HUES48 (cell line): ENCODE data around the gene WDR64.

Experiments
- H3K27ac ChIP-seq: one replicate; pipeline ENCODE4 v1.7.0; 2013; ENCODE audit warnings: low read depth, low read length, inconsistent platforms
- H3K27me3 ChIP-seq: 2 replicates; pipeline ENCODE4 v1.6.1; 2013; ENCODE audit warnings: mild to moderate bottlenecking, low read length; ENCODE audit not compliant: control insufficient read depth, insufficient read depth
- H3K36me3 ChIP-seq: 2 replicates; pipeline ENCODE4 v1.6.1; 2013; ENCODE audit warnings: low read length; ENCODE audit not compliant: control insufficient read depth, insufficient read depth
- H3K4me1 ChIP-seq: 2 replicates; pipeline ENCODE4 v1.6.1; 2013; ENCODE audit warnings: mild to moderate bottlenecking, low read length; ENCODE audit not compliant: control insufficient read depth, insufficient read depth
- H3K4me3 ChIP-seq: 2 replicates; pipeline ENCODE4 v1.5.1; 2013; ENCODE audit warnings: mild to moderate bottlenecking, low read depth, low read length
- H3K9ac ChIP-seq: 2 replicates; pipeline ENCODE4 v1.6.1; 2013; ENCODE audit warnings: mild to moderate bottlenecking, low read depth, low read length, moderate library complexity
- H3K9me3 ChIP-seq: 2 replicates; pipeline ENCODE4 v1.6.1; 2013; ENCODE audit warnings: low read length; ENCODE audit not compliant: control insufficient read depth, insufficient read depth

Gene WDR64

GRCh38 chr1:241652012-241652411 lies at the start of gene WDR64:
Gene WDR64, plus strand, starts transcription at chr1:241652281. Its CDS starts 204 bp downstream, at chr1:241652485.
- Histone ChIP-seq H3K9ac (no peak within 1 kb of the TSS), H3K27ac (no peak within 1 kb of the TSS), H3K4me1 (no peaks in the 10 kb centered on the region), H3K27me3 (no peaks in the 10 kb centered on the region), H3K36me3 (no peaks in the 10 kb centered on the region), H3K9me3 (no peaks in the 10 kb centered on the region), H3K4me3 (no peak within 1 kb of the TSS)

- no peak overlapping the region for H3K9ac ChIP-seq
- H3K4me1 ChIP-seq, result no peaks in the 10 kb centered on the region
- no peak overlapping the region for H3K4me3 ChIP-seq
- H3K36me3 ChIP-seq, result no peaks in the 10 kb centered on the region
- no peaks in the 10 kb centered on the region for H3K27me3 ChIP-seq
- H3K27ac ChIP-seq, result no peak overlapping the region
- no peaks in the 10 kb centered on the region for H3K9me3 ChIP-seq
Measured at GRCh38 chr1:241603731-241604245, 48.3 kb upstream of the WDR64 start.

- Histone ChIP-seq H3K27me3 (no peaks in the 10 kb centered on the region), H3K9ac (no peak overlapping the region), H3K4me1 (no peaks in the 10 kb centered on the region), H3K9me3 (no peaks in the 10 kb centered on the region), H3K4me3 (no peak overlapping the region), H3K36me3 (no peaks in the 10 kb centered on the region), H3K27ac (no peak overlapping the region)
Measured at GRCh38 chr1:241605146-241605805, 46.8 kb upstream of the WDR64 start.

- Histone ChIP-seq H3K27ac (no peak overlapping the region), H3K4me1 (no peaks in the 10 kb centered on the region), H3K36me3 (no peaks in the 10 kb centered on the region), H3K27me3 (no peaks in the 10 kb centered on the region), H3K9ac (no peak overlapping the region), H3K9me3 (no peaks in the 10 kb centered on the region), H3K4me3 (no peak overlapping the region)
Measured at GRCh38 chr1:241606544-241606943, 45.5 kb upstream of the WDR64 start.

- H3K4me1 ChIP-seq, result no peaks in the 10 kb centered on the region
- H3K27ac ChIP-seq, result no peak overlapping the region
Measured at GRCh38 chr1:241607497-241607896, 44.6 kb upstream of the WDR64 start.

GRCh38 chr1:241608379-241609033 lies 43.6 kb upstream of the WDR64 start:
- Histone ChIP-seq H3K9me3 (no peaks in the 10 kb centered on the region), H3K36me3 (no peaks in the 10 kb centered on the region), H3K4me1 (no peaks in the 10 kb centered on the region), H3K9ac (no peak overlapping the region), H3K4me3 (no peak overlapping the region), H3K27me3 (no peaks in the 10 kb centered on the region), H3K27ac (no peak overlapping the region)

More at GRCh38 chr1:241607497-241607896, 44.6 kb upstream of the WDR64 start:
- H3K9ac ChIP-seq, result no peak overlapping the region
- H3K36me3 ChIP-seq, result no peaks in the 10 kb centered on the region
- H3K27me3 ChIP-seq, result no peaks in the 10 kb centered on the region
- no peaks in the 10 kb centered on the region for H3K9me3 ChIP-seq
- H3K4me3 ChIP-seq, result no peak overlapping the region

- Histone ChIP-seq H3K36me3 (no peaks in the 10 kb centered on the region), H3K4me1 (no peaks in the 10 kb centered on the region), H3K9ac (no peak overlapping the region), H3K27me3 (no peaks in the 10 kb centered on the region), H3K9me3 (no peaks in the 10 kb centered on the region), H3K27ac (no peak overlapping the region), H3K4me3 (no peak overlapping the region)
Measured at GRCh38 chr1:241610056-241610815, 41.8 kb upstream of the WDR64 start.

GRCh38 chr1:241611063-241611462 lies 41.0 kb upstream of the WDR64 start:
- no peak overlapping the region for H3K27ac ChIP-seq
- H3K27me3 ChIP-seq, result no peaks in the 10 kb centered on the region
- no peak overlapping the region for H3K4me3 ChIP-seq
- no peaks in the 10 kb centered on the region for H3K9me3 ChIP-seq
- no peaks in the 10 kb centered on the region for H3K4me1 ChIP-seq
- H3K36me3 ChIP-seq, result no peaks in the 10 kb centered on the region
- no peak overlapping the region for H3K9ac ChIP-seq

- H3K36me3 ChIP-seq, result no peaks in the 10 kb centered on the region
- no peaks in the 10 kb centered on the region for H3K27me3 ChIP-seq
- no peak overlapping the region for H3K9ac ChIP-seq
- H3K4me3 ChIP-seq, result no peak overlapping the region
- no peaks in the 10 kb centered on the region for H3K4me1 ChIP-seq
- H3K27ac ChIP-seq, result no peak overlapping the region
- no peaks in the 10 kb centered on the region for H3K9me3 ChIP-seq
Measured at GRCh38 chr1:241611736-241612135, 40.3 kb upstream of the WDR64 start.

- Histone ChIP-seq H3K9ac (no peak overlapping the region), H3K27ac (no peak overlapping the region)
Measured at GRCh38 chr1:241612533-241613477, 39.3 kb upstream of the WDR64 start.

More at GRCh38 chr1:241612533-241613477, 39.3 kb upstream of the WDR64 start:
- no peaks in the 10 kb centered on the region for H3K9me3 ChIP-seq
- H3K27me3 ChIP-seq, result no peaks in the 10 kb centered on the region
- no peak overlapping the region for H3K4me3 ChIP-seq
- no peaks in the 10 kb centered on the region for H3K36me3 ChIP-seq
- H3K4me1 ChIP-seq, result no peaks in the 10 kb centered on the region
